Measurements from ENCODE around the gene PIAS1.

GRCh38 chr15:68220489-68220888 lies 166.4 kb downstream of the PIAS1 start:
- TF ChIP-seq TAF1 (IDR thresholded peaks at IDR 0.05; ENCODE audit: low read depth): no peak
- TF ChIP-seq, protein P1, sequence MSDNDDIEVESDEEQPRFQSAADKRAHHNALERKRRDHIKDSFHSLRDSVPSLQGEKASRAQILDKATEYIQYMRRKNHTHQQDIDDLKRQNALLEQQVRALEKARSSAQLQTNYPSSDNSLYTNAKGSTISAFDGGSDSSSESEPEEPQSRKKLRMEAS (IDR thresholded peaks at IDR 0.05): no peak
- TF ChIP-seq YY1 (IDR thresholded peaks at IDR 0.05; ENCODE audit: low read depth): no peak
- no peak for TF ChIP-seq FOXM1 (IDR thresholded peaks at IDR 0.05; ENCODE audit: borderline replicate concordance, low read depth)
- no peak for TF ChIP-seq USF1 (IDR thresholded peaks at IDR 0.05)
- TF ChIP-seq, protein P2, sequence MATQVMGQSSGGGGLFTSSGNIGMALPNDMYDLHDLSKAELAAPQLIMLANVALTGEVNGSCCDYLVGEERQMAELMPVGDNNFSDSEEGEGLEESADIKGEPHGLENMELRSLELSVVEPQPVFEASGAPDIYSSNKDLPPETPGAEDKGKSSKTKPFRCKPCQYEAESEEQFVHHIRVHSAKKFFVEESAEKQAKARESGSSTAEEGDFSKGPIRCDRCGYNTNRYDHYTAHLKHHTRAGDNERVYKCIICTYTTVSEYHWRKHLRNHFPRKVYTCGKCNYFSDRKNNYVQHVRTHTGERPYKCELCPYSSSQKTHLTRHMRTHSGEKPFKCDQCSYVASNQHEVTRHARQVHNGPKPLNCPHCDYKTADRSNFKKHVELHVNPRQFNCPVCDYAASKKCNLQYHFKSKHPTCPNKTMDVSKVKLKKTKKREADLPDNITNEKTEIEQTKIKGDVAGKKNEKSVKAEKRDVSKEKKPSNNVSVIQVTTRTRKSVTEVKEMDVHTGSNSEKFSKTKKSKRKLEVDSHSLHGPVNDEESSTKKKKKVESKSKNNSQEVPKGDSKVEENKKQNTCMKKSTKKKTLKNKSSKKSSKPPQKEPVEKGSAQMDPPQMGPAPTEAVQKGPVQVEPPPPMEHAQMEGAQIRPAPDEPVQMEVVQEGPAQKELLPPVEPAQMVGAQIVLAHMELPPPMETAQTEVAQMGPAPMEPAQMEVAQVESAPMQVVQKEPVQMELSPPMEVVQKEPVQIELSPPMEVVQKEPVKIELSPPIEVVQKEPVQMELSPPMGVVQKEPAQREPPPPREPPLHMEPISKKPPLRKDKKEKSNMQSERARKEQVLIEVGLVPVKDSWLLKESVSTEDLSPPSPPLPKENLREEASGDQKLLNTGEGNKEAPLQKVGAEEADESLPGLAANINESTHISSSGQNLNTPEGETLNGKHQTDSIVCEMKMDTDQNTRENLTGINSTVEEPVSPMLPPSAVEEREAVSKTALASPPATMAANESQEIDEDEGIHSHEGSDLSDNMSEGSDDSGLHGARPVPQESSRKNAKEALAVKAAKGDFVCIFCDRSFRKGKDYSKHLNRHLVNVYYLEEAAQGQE (IDR thresholded peaks at IDR 0.05; ENCODE audit: low read depth): no peak
- no peak for TF ChIP-seq CREB1 (IDR thresholded peaks at IDR 0.05; ENCODE audit: low read depth)
- no peak for TF ChIP-seq TCF12 (IDR thresholded peaks at IDR 0.05; ENCODE audit: low read depth)
- no peak for TF ChIP-seq RAD21 (IDR thresholded peaks at IDR 0.05; ENCODE audit: low read depth)
